DND-41 (cell line): ENCODE measurements around the gene TMEM132D.

ENCODE experiments used
- ATAC-seq: fragments of 200-7000 bp; cut with Tn5 transposase; 3 replicates; pipeline ENCODE4 v1.9.1; 2021; ENCODE audit warnings: low read depth; ENCODE audit not compliant: insufficient read depth
- DNase-seq: peaks from one replicate; pipeline ENCODE4 v3.0.0-alpha.2; 2020
- H2AFZ ChIP-seq: 2 replicates; pipeline ENCODE4 v1.6.0; 2012; ENCODE audit warnings: low read depth, low read length
- H3K27ac ChIP-seq: 2 replicates; pipeline ENCODE4 v1.5.1; 2012; ENCODE audit warnings: low read length, inconsistent platforms
- H3K27me3 ChIP-seq: fragments of 200-600 bp; sonication (generic); 2 replicates; pipeline ENCODE4 v1.6.0; 2012; ENCODE audit warnings: low read length, mild to moderate bottlenecking, inconsistent platforms; ENCODE audit not compliant: insufficient read depth, poor library complexity
- H3K36me3 ChIP-seq: 2 replicates; pipeline ENCODE4 v1.5.1; 2012; ENCODE audit warnings: low read length, inconsistent platforms; ENCODE audit not compliant: insufficient read depth
- H3K4me1 ChIP-seq: 2 replicates; pipeline ENCODE4 v1.5.1; 2012; ENCODE audit warnings: mild to moderate bottlenecking, low read length; ENCODE audit not compliant: insufficient read depth
- H3K4me2 ChIP-seq: 2 replicates; pipeline ENCODE4 v1.6.0; 2012; ENCODE audit warnings: mild to moderate bottlenecking, moderate library complexity, low read length, inconsistent platforms; ENCODE audit not compliant: insufficient read depth
- H3K4me3 ChIP-seq, 2 experiments: fragments of 200-600 bp in 1 of 2; shearing (Covaris generic) in 1 of 2; 2 replicates each; pipeline ENCODE4 v1.5.1; 2012 to 2016; ENCODE audit warnings: inconsistent platforms in 2 of 2, low read length in 2 of 2, mild to moderate bottlenecking in 2 of 2, low read depth in 1 of 2, moderate library complexity in 1 of 2
- H3K79me2 ChIP-seq: 2 replicates; pipeline ENCODE4 v1.6.0; 2012; ENCODE audit warnings: low read length, inconsistent platforms; ENCODE audit not compliant: insufficient read depth
- H3K9ac ChIP-seq: 2 replicates; pipeline ENCODE4 v1.6.0; 2012; ENCODE audit warnings: low read depth, mild to moderate bottlenecking, inconsistent platforms, low read length, moderate library complexity
- H3K9me3 ChIP-seq: 2 replicates; pipeline ENCODE4 v1.5.1; 2012; ENCODE audit warnings: low read length, moderate library complexity, mild to moderate bottlenecking, inconsistent platforms; ENCODE audit not compliant: insufficient read depth, severe bottlenecking
- H4K20me1 ChIP-seq: 2 replicates; pipeline ENCODE4 v1.6.0; 2012; ENCODE audit warnings: low read length; ENCODE audit not compliant: insufficient read depth
- EZH2 ChIP-seq: IDR thresholded peaks from 3 replicates; pipeline ENCODE4 v1.6.1; 2012; ENCODE audit warnings: borderline replicate concordance, low read depth, mild to moderate bottlenecking, moderate library complexity, low read length, inconsistent platforms; ENCODE audit not compliant: severe bottlenecking
- TF ChIP-seq, protein P1 (sequence below): IDR thresholded peaks from 2 replicates; pipeline ENCODE4 v1.5.1; 2012; ENCODE audit warnings: borderline replicate concordance, low read length, moderate library complexity, mild to moderate bottlenecking; ENCODE audit not compliant: poor library complexity, severe bottlenecking; ENCODE audit errors: extremely low read depth

The TMEM132D gene

DNA sequence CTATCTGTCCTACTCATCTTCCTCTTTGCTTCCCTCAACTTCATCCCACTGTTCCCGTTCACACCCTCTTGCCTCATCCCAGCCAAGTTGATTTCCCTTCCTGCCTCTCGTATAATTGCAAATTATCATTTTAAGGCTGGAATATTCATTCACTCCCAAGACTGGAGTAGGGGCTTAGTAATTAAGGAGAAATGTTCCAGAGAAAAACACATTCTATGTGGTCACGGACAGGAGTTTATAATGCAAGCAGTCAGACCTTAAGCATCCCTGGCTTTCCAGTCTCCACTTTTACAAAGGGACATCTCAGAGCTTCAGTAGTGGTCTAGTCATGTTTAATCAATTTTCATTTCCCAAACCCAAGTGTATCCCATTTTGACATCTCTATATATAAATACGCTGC, 54.9 kb downstream of the TMEM132D start:
- H3K4me3 ChIP-seq, result no peak overlapping the region
- no peak overlapping the region for H3K9ac ChIP-seq
- no peak overlapping the region for H3K27ac ChIP-seq
- H3K4me1 ChIP-seq, result no peaks in the 10 kb centered on the region
- ATAC-seq, result no peak
- no peak for DNase-seq
- no peaks in the 10 kb centered on the region for H3K36me3 ChIP-seq
- no peak overlapping the region for H3K4me2 ChIP-seq
- H4K20me1 ChIP-seq, result no peaks in the 10 kb centered on the region
- TF ChIP-seq, protein P1, sequence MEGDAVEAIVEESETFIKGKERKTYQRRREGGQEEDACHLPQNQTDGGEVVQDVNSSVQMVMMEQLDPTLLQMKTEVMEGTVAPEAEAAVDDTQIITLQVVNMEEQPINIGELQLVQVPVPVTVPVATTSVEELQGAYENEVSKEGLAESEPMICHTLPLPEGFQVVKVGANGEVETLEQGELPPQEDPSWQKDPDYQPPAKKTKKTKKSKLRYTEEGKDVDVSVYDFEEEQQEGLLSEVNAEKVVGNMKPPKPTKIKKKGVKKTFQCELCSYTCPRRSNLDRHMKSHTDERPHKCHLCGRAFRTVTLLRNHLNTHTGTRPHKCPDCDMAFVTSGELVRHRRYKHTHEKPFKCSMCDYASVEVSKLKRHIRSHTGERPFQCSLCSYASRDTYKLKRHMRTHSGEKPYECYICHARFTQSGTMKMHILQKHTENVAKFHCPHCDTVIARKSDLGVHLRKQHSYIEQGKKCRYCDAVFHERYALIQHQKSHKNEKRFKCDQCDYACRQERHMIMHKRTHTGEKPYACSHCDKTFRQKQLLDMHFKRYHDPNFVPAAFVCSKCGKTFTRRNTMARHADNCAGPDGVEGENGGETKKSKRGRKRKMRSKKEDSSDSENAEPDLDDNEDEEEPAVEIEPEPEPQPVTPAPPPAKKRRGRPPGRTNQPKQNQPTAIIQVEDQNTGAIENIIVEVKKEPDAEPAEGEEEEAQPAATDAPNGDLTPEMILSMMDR, result no peak
- no peak for TF ChIP-seq EZH2
- no peaks in the 10 kb centered on the region for H3K27me3 ChIP-seq
- H3K79me2 ChIP-seq, result no peaks in the 10 kb centered on the region
- no peaks in the 10 kb centered on the region for H3K9me3 ChIP-seq
- no peak overlapping the region for H2AFZ ChIP-seq

DNA sequence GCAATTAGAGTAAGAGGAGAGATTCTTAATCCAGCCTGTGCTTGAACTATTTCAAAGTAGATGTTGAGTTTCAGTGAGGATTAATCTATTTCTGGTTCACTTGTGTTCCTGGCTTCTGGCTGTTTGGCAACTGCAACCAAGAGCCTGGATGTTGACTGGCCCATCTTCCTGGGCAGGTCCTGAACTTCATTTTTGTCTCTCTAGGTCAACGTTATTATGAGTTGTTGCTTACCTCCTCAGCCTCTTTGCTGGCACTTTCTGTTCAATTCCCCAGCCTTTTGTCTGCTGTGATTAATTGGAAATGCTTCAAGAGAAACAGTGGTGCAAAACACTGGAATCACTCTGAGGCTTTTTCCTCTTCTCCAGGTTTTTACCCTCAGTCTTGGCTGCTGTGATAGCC, 56.8 kb downstream of the TMEM132D start:
- H3K36me3 ChIP-seq, result no peaks in the 10 kb centered on the region
- no peaks in the 10 kb centered on the region for H3K27me3 ChIP-seq
- H3K4me2 ChIP-seq, result no peak overlapping the region
- no peak overlapping the region for H3K4me3 ChIP-seq
- H3K9ac ChIP-seq, result no peak overlapping the region
- H3K9me3 ChIP-seq, result no peaks in the 10 kb centered on the region
- DNase-seq (no peak), ATAC-seq (no peak)
- no peak overlapping the region for H2AFZ ChIP-seq
- no peak for TF ChIP-seq EZH2
- TF ChIP-seq, protein P1, result no peak
- no peaks in the 10 kb centered on the region for H3K79me2 ChIP-seq
- H3K4me1 ChIP-seq, result no peaks in the 10 kb centered on the region
- H3K27ac ChIP-seq, result no peak overlapping the region
- no peaks in the 10 kb centered on the region for H4K20me1 ChIP-seq

- no peak for DNase-seq
- Histone ChIP-seq H3K9ac (no peak overlapping the region), H3K4me3 (no peak overlapping the region), H3K36me3 (no peaks in the 10 kb centered on the region), H3K79me2 (no peaks in the 10 kb centered on the region), H3K27me3 (no peaks in the 10 kb centered on the region), H3K4me2 (no peak overlapping the region), H3K27ac (no peak overlapping the region), H3K9me3 (no peaks in the 10 kb centered on the region), H2AFZ (no peak overlapping the region), H3K4me1 (no peaks in the 10 kb centered on the region), H4K20me1 (no peaks in the 10 kb centered on the region)
- no peak for TF ChIP-seq EZH2
- TF ChIP-seq, protein P1, result no peak
- ATAC-seq, result no peak
Measured at GRCh38 chr12:129844662-129845220, 59.1 kb downstream of the TMEM132D start.

GRCh38 chr12:129841251-129841650, 62.6 kb downstream of the TMEM132D start:
- no peak for TF ChIP-seq EZH2
- TF ChIP-seq, protein P1, result no peak
- no peaks in the 10 kb centered on the region for H3K36me3 ChIP-seq
- H4K20me1 ChIP-seq, result no peaks in the 10 kb centered on the region
- no peak for DNase-seq
- H3K4me3 ChIP-seq, result no peak overlapping the region
- H3K27ac ChIP-seq, result no peak overlapping the region
- H3K79me2 ChIP-seq, result no peaks in the 10 kb centered on the region
- H2AFZ ChIP-seq, result no peak overlapping the region
- ATAC-seq, result no peak
- H3K27me3 ChIP-seq, result no peaks in the 10 kb centered on the region
- H3K9me3 ChIP-seq, result no peaks in the 10 kb centered on the region
- H3K9ac ChIP-seq, result no peak overlapping the region
- H3K4me2 ChIP-seq, result no peak overlapping the region
- H3K4me1 ChIP-seq, result no peaks in the 10 kb centered on the region
